HG02970 (cell line): ENCODE results near the gene CAMK1.

Experiments
- ATAC-seq: cut with Tn5 transposase; IDR thresholded peaks from one replicate; pipeline ENCODE4 v1.9.1; 2021; ENCODE audit warnings: mild to moderate bottlenecking, moderate library complexity, moderate number of reproducible peaks; ENCODE audit not compliant: unreplicated experiment, low FRiP score

The CAMK1 gene

DNA sequence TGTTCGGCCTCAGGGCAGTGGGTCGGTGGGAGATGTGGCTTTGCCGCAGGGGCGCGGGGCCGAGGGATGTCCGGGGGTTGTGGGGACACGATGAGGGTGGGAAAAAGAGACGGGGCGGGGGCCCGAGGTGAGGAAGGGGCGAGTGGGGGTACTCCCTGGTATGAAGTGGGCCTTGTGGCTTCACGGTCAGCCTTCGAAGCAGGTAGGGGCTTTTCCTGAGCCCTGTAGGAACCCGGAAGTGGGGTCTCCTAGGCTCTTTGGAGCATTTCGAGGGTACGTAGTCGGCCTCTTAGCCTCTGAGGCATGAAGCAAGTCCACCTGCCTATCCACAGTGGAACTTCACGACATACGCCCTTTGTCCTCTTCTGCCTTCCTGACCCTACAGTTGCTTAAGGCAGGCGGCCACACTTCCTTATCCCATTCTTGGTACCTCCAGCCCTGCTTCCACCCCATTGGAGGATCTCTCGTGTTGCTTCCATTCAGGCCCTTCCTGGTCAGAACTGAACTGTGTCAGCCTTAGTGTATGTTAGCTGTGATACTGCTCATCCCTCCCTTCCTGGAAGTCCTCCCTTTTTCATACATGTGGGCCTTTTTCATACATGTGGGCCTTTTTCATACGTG is 23.5 kb upstream of the CAMK1 start:
- peak; percentile 8 for ATAC-seq

DNA sequence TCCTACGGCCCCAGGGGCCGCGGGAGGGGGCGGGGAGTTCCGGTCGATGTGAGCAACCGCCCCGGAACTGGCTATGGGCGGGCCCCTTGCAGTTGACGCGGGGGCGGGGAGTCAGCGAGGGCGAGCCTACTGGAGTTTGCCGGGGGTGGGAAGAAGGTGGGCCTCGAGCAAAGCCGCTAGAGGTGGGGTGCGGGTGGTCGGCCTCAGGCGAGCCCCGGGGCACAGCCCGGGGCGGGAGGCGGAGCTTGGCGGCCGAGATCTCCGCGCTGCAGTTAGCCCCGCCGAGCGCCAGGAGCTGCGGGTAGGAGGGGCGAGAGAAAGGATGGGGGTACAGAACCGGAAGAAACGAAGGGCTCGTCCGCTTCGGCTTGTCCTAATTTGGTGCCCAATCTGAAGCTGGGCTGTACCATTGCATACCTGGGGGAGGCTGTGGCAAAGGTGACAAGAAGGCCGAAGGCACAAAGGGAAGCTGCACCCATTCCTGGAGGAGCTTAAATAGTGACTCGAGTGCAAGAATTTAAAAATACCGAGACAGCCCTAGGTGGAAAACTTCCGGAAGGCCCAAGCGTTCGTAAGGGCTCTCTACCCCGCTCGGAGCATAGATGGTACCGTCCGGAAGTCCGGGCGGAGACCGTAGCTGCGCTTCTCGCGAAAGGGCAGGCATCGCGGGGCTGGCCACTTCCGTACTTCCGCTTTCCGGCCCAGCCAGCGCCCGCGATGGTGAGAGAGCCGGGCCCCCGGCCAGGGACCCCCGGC is 22.8 kb upstream of the CAMK1 start, which contains the start of the genes ARPC4 and TADA3:
ARPC4 (plus strand) TSS at position 678 of the 756 bp plus-strand sequence; CDS start at position 718, 40 bp downstream.
TADA3 (minus strand) TSS at position 69 of the 756 bp plus-strand sequence. CDS start 1,007 bp downstream, outside the sequence.
- peak; percentile 86 for ATAC-seq

DNA sequence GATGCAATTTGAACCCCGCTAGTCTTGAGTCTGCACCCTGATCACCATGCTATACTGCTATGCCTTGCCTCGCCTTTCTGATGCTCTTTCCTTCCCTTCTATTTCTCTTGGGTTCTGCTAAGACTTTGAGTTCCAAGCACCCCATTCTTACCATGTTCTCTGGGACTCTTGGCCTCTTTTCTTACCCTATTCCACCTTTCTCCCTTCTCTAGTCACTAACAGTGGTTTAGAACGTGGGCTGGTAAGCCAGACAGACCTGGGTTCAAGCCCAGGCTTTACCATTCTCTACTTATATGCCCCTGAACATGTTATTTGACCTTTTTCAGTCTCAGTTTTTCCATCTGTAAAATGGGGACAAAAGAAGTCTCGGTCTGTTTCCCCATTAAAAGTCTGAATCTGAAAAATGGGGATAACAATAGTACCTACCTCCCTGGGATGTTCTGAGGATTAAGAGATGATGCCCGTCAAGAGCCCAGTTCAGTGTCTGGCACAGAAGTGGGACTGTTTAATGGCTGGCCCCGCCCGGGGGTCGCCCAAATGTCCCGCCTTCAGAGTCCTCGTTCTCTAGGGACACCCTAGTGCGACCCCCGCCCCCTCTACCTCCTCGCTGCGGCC is 22.1 kb upstream of the CAMK1 start:
- no peak for ATAC-seq

DNA sequence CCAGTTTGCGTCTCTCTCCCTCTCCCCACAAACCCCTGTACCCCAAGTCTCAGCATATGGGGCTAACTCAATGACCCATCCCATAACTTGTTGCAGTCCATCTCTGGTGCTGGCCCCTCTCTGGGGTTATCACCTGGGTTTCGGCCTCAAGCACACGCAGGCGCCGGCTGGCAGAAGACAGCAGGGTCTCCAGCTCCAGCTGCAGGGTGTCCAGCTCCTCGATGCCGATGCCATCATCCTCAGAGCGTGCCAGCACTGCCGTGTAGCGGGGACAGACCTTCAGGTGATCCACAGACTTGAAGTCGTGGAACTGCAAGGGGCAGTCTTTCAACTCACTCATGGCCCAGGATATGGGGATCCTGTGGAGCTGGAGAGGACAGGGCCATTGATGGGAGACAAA is 21.4 kb upstream of the CAMK1 start:
- no peak for ATAC-seq

DNA sequence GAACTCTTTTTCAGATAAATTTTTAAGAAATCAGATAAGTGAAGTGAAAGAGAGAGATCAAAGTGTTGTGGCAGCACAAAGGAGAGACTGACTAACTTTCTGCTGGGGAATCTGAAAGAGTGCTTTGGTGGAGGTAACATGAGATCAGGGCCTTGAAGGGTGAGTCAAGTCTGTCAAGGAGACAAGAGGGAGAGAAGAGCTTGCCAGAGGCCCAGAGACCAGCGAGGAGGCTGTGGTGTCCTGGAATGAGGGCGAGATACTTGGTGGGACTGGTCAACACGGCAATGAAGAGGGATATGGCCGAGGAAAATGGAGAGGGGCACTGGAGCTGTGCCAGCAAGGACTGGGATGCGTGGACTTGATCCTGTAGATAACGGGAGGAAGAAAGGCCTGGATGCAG is 18.0 kb upstream of the CAMK1 start:
- ATAC-seq: no peak

DNA sequence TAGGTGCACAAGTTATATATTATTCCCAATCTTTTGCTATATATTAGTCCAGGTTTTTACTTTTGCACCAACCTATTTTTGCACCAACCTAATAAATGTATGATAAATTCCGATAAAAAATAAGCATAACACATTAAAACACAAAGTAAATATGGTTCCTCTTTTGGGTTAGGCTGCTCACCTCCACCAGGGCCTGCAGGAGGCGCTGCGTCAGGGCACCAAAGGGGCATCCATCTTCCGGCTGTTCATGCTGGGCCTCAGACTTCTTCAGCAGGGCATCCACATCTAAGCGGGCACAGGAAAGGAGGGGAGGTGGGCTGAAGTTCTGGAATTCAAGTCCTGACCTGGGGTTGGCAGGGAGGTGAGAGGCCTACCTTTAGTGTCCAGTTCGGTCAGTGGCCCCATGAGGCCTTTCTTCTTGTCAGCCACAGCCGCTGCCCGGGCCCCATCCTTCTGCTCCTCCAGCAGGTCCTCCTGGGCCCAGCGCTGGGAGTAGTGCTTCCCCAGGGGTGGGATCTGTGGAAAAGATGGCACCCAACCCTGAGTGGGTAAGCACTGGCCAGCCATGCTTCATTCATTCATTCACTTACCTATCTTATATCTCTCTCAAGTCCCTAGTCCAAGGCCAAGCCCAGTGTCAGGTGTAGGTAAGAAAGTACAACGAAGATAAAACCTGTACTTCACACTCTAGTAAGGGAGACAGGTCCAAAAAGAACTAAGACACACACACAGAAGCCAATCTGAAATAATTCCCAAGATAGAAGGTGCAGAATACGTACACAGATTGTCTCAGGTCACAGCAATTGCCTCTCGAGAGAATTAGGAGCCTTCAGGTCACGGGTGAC is 17.3 kb upstream of the CAMK1 start:
- no peak for ATAC-seq

DNA sequence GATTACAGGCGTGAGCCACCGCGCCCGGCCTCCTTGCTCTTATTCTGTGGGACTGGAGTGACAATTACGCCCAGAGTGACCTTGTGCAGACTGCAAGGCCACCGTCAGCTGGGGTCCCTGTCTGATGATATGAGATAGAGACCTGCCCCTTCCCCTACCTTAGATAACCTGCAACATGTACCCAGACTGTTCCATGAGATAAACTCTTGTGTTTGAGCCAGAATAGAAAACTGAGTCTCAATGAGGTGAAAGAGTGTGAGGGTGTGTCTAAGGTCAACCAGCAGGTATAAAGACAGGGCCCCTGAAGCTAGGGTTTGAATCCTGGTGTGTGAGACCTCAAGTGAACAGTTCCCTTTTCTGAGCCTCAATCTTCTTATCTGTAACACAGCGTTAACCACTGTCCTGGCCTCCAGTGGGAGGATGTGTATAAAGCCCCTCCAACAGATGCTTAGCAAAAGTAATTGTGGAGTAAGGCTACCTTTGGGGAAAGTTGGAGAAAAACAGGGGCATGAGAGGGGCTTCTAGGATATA is 16.5 kb upstream of the CAMK1 start:
- ATAC-seq: no peak

DNA sequence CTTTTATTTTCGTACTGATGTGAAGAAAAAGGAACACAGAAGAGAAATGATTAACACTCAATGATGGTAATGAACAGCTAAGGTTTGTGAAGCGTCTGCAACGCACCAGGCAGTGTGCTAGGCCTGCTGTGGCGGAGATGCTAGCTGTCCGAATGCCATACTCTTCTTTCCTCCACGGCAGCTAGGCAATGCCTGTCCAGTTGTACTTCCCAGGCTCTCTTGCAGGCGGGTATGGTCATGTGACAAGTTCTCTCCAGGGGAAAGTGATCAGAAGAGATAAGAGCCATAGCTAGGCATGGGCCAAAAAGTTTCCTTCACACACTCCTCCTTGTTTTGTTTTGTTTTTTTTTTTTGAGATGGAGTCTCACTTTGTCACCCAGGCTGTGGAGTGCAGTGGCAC is 15.9 kb upstream of the CAMK1 start:
- no peak for ATAC-seq

DNA sequence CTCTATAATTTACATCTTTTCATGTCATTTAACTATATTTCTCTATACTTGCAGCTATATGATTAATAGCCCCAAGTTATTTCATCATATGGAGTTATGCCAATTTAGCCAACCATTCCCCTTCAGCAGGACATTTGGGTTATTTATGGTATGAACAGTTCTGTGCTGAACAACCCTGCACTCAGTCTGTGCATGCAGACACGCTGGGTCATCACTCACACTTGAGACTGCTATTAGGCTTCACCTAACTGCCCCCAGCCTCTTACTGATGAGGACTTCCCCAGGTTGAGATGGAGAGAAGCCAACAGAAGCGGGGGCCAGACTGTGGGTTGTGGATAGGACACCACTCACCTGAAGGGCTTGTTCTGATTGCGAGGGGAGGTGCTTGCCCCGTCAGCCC is 15.2 kb upstream of the CAMK1 start:
- no peak for ATAC-seq

DNA sequence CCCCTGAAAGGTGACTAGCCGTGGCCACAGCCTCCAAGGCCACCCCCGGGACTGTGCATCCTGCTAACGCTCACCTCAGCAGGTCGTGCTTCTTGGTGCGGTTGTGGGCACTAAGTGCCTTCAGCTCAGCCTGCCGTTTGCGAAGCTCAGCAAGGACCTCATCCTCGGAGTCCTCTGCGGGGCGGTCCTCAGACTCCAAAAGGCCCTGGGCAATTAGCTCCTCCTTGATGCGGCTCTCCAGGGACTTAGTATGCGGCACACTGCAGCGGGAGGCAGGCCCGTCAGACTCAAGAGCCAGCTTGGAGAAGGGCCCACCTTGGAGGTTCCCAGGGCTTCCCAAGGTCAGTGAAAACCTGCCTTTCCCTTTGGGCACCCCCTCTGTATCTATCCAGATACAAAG is 14.2 kb upstream of the CAMK1 start:
- ATAC-seq: no peak

DNA sequence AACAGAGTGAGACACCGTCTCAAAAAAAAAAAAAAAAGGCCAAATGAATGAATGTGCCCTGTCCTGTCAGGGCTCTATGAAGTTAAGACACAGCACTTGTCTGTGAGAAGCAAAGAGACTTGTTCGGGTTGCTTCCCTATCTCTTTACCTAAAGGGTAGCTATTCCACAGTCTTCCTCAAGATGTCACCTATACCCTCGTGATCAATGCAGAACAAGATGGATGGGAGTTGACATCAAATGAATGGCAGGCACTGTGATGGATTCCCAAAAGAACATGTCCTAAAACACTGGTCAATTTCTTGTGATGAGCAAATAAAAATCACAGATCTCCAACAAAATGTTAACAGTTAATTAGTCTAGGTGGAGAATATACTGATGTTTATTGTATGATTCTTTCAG is 13.0 kb upstream of the CAMK1 start:
- no peak for ATAC-seq

DNA sequence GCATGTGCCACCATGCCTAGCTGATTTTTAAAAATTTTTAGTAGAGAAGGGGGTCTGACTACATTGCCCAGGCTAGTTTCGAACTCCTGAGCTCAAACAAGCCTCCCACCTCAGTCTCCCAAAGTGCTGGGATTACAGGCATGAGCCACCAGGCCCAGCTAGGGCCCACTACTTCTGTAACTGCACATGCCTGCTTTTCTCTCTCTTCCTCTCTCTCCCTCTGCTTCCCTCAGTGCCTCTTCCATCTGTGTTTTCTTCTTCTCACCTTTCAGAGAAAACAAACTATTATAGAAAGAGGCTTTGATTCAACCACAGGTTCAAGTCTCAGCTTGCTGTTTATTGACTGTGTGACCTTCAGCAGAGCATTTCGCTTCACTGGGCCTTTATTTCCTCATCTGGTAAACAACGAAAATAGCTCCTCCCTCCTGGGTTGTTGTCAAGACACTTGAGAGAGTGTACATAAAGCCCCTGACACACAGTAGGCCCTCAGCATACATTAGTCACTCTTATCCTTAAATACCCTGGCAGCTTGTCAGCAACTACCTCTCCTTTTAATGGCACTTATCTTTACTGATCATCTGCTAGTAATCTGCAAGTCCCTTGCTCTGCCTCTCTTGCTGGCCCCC is 12.3 kb upstream of the CAMK1 start:
- ATAC-seq: no peak

DNA sequence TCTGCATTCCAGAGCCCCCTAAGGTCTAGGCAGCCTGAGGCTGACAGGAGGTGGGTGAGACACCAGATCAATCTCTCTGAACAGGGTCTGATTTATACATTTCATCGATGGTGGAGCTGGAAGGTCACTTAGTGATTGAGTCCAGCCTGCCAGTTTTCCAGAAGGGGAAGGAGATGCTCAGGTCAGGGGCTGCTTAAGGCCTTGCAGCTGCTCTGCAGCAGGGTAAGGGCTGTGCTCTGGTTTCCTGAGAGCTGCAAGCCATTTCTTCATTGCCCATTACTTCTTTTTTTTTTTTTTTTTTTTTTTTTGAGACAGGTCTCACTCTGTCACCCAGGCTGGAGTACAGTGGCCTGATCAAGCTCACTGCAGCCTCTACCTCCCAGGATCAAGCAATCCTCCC is 11.8 kb upstream of the CAMK1 start:
- no peak for ATAC-seq

DNA sequence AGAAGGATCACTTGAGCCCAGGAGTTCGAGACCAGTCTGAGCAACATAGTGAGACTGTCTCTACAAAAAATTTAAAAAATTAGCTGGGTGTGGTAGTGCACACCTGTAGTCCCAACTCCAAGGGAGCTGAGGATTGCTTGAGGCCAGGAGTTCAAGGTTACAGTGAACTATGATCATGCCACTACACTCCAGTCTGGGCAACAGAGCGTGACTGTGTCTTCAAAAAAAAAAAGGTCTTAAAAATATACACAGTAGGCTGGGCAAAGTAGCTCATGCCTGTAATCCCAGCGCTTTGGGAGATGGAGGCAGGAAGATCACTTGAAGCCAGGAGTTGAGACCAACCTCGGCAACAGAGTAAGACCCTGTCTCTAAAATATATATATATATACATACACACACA is 11.2 kb upstream of the CAMK1 start:
- no peak for ATAC-seq

DNA sequence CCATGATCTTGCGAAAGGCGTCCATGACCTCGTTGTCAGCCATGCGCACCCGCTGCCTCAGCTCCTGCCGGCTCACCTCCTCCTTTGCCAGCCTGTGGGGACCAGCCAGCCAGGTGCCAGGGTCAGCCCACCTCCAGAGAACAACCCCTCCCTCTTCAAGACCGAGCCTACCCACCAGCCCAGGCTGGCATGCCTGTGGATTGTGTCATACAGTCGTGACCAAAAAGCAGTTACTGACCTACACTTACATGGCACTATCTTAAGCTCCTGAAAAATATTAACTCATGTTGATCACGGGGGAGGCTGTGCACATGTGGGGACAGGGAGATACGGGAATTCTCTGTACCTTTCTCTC is 10.7 kb upstream of the CAMK1 start:
- no peak for ATAC-seq

DNA sequence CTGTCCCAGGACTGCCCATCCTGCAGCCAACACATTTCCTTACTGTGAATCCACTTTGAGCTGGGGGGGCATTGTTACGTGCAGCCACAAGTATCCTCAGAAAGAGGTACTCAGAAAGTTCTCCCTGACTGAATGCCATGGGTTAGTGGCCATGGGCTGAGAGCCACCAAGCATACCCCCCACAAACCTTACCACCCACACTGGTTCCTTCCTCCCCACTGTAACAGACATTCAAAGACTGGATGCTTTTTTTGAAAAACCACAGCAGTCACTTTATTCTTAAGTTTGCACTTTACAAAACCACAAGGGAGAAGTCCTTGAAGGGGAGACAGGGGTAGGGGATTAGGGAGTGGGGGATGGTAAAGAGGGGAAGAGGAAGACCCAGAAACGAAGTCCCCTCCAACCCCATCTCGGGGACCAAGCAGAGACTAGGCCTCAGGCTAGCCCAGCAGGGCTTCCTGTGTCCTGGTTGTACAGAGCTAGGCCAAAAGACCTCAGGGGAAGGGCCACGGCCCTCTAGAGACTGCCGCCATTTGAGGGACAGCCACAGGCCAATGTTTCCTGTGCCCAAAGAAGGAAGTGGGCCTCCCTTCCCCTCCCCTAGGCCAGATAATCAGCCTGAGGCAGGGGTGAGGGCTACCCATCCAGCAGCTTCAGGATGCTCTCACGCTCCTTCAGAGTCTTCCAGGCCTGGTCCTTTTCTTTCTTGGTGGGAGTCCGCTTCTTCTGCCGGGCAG is 10.1 kb upstream of the CAMK1 start:
- no peak for ATAC-seq

DNA sequence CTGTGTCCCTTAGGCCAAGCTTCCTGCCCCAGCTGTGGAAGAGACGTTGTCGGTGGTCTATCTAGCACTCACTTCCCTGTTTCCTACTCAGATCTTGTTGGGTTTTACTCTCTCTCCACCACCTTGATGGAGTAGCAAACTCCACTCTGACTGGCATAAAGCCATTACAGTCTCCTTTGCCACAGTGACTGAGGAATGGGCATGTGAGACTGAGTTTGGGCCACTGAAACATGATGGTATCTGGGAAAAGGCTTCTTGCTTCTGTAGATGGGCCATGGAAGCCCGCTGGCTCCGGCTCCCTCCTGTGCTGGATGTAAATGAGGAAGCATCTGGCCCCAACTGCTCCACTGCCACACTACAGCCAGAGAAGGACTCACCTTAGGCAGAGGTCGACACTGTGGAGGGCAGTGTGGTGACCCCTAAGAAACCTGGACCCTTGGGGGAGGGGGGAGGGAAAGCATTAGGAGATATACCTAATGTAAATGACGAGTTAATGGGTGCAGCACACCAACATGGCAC is 9.4 kb upstream of the CAMK1 start:
- ATAC-seq: no peak

DNA sequence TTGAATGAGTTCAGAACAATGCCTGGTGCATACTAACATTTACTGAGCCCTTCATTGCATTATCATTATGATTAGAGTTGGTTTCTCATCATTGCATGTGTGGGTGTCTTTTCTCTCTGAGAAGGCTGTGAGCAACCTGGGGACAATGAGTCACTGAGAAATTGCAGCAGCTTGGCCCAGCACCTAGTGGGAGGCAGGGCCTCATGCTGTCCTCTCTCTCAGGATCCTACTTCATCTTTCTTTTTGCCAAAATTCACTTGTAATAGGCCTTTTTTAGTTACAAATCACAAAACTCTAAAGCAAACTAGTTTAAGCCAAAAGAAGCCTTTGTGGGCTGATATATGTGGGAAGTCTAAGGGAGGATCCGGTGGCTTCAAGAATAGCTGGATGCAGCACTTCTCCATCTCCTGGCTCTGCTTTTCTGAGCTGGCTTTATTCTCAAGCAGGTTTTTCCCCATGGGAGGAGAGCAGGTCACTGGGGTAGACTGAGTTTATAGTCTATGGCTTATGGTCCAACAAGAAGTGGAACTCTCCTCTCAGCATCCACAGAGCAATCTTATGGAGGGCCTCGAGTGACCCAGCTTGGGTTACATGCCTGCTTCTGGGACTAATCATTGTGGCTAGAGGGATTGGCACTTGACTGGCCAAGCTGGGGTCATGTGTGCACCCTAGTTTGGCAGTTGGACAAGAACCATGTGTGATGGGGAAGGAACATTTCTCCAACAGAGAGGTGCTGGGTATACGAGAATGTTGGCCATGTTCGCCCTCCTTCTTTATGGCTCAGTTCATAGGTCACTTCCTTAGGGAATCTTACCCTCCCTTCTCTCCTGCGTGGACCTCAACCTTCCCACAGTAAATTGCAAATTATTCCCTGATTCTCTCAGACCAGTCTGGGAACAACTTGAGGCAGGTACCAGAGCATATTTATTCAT is 8.7 kb upstream of the CAMK1 start:
- ATAC-seq: no peak
